ENCODE measurements around the gene ERMAP.
"Not testable (repeated sequence)": the region's sequence is repeated elsewhere in the genome, so short reads cannot be mapped to it uniquely, and the experiment has no call there.

Gene ERMAP

GRCh38 chr1:42807056-42807668 lies 9.8 kb upstream of the ERMAP start:
- DNase-seq (ENCODE audit: low spot score): no peak

DNA sequence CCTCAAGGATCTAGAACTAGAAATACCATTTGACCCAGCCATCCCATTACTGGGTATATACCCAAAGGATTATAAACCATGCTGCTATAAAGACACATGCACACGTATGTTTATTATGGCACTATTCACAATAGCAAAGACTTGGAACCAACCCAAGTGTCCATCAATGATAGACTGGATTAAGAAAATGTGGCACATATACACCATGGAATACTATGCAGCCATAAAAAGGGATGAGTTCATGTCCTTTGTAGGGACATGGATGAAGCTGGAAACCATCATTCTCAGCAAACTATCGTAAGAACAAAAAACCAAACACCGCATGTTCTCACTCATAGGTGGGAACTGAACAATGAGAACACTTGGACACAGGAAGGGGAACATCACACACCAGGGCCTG lies 2.1 kb upstream of the ERMAP start:
- DNase-seq (ENCODE audit: low spot score): not testable (repeated sequence)

- no peak for DNase-seq (ENCODE audit: low spot score)
These were observed 859 bp upstream of the ERMAP start for GRCh38 chr1:42815941-42816584.

- no peak for DNase-seq (ENCODE audit: low spot score)
These were observed 482 bp downstream of the ERMAP start for GRCh38 chr1:42817440-42817767.

- no peak for DNase-seq (ENCODE audit: low spot score)
These were observed 1.1 kb downstream of the ERMAP start for GRCh38 chr1:42817976-42818375.

DNA sequence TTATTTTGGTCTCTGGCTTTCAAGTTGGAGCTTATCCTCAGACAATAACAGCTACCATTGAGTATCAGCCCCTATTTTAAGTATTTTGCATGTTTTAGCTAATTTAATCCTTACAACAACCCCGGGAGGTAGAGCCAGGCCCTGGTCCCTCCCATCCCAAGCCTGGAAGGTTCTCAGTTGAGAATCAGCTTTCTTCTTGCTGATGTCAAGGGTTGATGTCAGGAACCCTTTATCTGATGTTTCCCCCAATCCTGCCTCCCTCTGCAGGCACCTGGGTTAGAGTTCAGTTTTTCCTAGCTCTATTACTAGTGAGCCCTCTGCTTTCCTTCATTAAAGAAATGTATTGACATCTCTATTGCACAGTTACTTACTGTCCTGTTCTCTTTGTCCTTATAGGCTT lies 3.9 kb downstream of the ERMAP start:
- no peak for DNase-seq (ENCODE audit: low spot score)

DNA sequence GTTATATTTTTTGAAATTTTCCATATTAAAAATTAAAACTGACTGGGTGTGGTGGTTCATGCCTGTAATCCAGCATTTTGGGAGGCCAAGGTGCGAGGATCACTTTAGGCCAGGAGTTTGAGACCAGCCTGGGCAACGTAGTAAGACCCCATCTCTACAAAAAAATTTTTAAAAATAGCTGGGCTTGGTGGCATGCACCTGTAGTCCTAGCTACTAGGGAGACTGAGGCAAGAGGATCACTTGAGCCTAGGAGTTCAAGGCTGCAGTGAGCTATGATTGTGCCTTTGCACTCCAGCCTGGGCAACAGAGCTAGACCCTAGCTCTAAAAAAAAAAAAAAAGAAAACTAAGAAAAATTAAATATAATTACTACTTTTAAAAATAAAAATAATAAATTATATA lies 4.8 kb downstream of the ERMAP start:
- no peak for DNase-seq (ENCODE audit: low spot score)

- no peak for DNase-seq (ENCODE audit: low spot score)
These were observed 6.0 kb downstream of the ERMAP start for GRCh38 chr1:42822800-42823392.

DNA sequence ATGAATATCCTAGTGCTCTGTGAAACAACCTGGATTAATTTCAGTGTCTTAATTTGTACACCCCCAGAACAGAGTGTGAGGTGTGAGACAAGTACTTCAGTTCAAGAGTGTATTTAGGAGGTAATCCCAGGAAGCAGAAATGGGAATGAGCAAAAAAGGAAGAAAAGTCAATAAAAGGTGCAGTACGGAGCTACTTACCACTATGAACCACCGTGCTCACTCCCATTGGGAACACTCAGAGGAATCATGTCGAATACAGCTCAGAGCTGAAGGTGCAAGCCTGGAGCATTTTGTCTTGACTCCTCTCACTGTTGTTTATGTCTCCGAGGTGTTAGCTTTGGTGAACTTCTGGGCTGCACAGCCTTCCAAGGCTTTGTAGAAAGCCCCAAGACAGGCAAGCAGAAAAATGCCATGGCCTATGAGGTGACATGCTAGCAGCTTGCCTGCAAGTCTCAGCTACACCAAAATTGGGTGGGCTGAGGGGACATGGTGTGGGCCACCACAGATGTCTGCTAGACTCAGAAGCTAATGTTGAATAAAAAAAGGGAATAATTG lies 7.6 kb downstream of the ERMAP start:
- DNase-seq (ENCODE audit: low spot score): no peak

- DNase-seq (ENCODE audit: low spot score): no peak
These were observed 8.3 kb downstream of the ERMAP start for GRCh38 chr1:42825036-42825851.

- DNase-seq (ENCODE audit: low spot score): no peak
These were observed 13.7 kb downstream of the ERMAP start for GRCh38 chr1:42830631-42831030.

DNA sequence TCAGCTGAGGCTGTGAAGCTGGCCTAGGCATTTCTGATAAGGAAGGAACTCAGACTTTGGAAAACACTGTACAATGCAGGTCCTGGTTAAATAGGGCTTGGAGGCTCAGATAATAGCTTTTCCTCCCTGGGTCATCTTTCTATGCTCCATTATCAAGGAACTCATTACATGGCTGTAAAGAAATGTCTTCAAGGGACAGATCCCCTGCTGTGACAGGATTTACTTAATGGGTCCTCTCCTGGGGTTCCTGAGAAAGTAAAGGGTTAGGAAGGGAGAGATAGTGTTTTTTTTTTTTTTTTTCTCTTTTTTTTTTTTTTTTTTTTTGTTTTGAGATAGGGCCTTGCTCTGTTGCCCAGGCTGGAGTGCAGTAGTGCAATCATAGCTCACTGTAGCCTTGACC lies 14.4 kb downstream of the ERMAP start:
- DNase-seq (ENCODE audit: low spot score): no peak

DNA sequence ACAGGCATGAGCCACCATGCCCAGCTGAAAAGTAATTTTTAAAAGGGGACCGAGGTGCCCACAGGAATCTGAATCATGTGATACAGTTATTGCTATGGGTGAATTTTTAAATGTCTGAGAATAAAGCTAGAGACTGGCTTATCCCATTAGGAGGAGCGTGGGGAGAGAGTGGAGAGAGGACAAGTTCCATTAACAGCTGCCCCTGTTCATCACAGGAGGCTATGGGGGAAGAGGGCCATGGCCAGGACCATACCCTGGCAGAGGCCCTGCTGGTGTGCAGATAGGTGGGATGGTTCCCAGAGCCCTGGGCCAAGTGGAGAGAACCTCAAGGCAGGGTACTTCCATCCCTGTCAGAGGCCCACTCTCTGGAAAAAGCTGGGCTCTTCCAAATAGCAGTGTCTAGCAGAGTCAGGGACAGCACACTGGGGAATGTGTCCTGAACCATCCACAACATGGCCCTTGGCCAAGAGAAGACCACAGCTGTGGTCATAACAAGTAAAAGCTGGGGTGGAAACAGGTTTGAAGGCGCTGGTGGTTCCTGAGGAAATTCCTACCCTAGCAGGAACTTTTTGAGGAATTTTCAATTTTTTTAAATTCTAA lies 15.8 kb downstream of the ERMAP start:
- no peak for DNase-seq (ENCODE audit: low spot score)

- no peak for DNase-seq (ENCODE audit: low spot score)
These were observed 17.1 kb downstream of the ERMAP start for GRCh38 chr1:42833981-42834380.

- DNase-seq (ENCODE audit: low spot score): no peak
These were observed 17.9 kb downstream of the ERMAP start for GRCh38 chr1:42834803-42835202.

DNA sequence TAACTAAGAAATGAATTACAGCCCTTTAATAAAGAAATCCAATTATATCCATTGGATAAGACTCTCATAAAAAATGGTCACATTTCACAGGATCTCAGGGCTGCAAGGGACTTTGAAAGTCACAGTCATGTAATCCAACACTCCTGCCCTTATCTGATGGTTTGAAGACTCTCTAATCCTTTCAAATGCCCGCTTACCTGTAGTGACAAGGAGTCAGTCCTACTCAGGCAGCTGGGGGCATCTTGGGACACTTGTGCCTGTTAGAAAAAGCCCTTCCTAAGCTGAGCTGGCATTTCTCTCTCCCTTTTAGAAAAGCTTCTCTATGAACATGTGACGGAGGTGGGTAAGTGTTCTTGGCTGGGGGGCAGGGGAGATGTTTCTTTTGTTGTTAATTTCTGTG lies 18.5 kb downstream of the ERMAP start:
- DNase-seq (ENCODE audit: low spot score): no peak

DNA sequence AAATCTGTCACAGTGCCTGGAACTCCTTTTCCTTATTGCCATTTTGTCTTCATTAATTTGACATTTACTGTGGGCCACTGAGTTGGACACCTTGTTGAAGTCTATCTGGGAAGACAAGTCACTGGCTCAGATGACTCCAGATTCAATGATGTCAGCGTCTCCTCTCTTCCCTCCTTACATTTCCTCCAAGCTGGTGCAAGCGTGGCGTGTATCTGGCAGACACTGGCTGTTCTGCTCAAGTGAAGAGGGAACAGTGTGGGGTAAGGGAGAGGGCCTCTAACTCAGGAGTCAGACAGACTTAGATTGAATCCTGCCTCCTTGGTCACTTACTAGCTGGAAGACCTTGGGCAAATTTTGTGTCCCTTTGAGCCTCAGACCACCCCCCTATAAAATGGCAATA lies 20.8 kb downstream of the ERMAP start:
- no peak for DNase-seq (ENCODE audit: low spot score)

GRCh38 chr1:42838482-42839190 lies 21.7 kb downstream of the ERMAP start:
- no peak for DNase-seq (ENCODE audit: low spot score)

DNA sequence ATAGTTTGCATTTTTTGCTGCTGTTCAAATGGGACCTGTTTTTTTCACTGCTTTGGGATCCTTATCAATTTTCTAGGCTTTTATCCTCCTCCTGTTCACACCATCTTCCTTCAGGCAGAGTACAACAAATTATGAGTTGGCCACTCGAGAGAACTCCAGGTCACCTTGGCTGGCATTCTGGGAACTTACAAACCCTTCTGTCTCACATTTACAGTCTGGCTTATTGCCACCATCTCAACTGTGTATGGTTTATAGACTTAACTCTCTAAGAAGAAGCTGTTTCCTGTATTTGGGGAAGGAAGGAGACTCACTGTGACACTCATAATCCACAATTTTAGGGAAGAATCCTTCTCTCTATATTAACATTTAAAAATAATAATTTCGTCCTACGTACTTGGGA lies 24.1 kb downstream of the ERMAP start:
- no peak for DNase-seq (ENCODE audit: low spot score)

- no peak for DNase-seq (ENCODE audit: low spot score)
These were observed 24.7 kb downstream of the ERMAP start for GRCh38 chr1:42841440-42842147.

- DNase-seq (ENCODE audit: low spot score): no peak
These were observed 27.7 kb downstream of the ERMAP start for GRCh38 chr1:42844592-42845140.
